Measurements from ENCODE around the gene MIA2. TPM values are rescaled to one million over a fixed set of nuclear protein-coding genes. Genes with fewer than 3 reads are reported as not detected.
"Not testable (repeated sequence)": the region's sequence is repeated elsewhere in the genome, so short reads cannot be mapped to it uniquely, and the experiment has no call there.

Gene MIA2
- total RNA-seq, 1 donor from 2014 or later = 24.7 TPM

GRCh38 chr14:39289523-39289922 lies 55.8 kb downstream of the MIA2 start:
- TF ChIP-seq, protein P1, sequence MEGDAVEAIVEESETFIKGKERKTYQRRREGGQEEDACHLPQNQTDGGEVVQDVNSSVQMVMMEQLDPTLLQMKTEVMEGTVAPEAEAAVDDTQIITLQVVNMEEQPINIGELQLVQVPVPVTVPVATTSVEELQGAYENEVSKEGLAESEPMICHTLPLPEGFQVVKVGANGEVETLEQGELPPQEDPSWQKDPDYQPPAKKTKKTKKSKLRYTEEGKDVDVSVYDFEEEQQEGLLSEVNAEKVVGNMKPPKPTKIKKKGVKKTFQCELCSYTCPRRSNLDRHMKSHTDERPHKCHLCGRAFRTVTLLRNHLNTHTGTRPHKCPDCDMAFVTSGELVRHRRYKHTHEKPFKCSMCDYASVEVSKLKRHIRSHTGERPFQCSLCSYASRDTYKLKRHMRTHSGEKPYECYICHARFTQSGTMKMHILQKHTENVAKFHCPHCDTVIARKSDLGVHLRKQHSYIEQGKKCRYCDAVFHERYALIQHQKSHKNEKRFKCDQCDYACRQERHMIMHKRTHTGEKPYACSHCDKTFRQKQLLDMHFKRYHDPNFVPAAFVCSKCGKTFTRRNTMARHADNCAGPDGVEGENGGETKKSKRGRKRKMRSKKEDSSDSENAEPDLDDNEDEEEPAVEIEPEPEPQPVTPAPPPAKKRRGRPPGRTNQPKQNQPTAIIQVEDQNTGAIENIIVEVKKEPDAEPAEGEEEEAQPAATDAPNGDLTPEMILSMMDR (IDR thresholded peaks at IDR 0.05; ENCODE audit: borderline replicate concordance) = no peak
- H3K27me3 ChIP-seq (ENCODE audit: low read depth) = no peaks in the 10 kb centered on the region
- peaks cover 8% of the 10 kb centered on the region for H3K4me1 ChIP-seq
- H3K36me3 ChIP-seq = peaks cover 67% of the 10 kb centered on the region
- H3K9me3 ChIP-seq (replicated peaks) = no peaks in the 10 kb centered on the region
- no peak overlapping the region for H3K27ac ChIP-seq (replicated peaks)
- no peak for DNase-seq
- no peak overlapping the region for H3K4me3 ChIP-seq
- intact Hi-C loops (cut with micrococcal nuclease) = no loop called here

GRCh38 chr14:39291701-39292100 lies 58.0 kb downstream of the MIA2 start:
- TF ChIP-seq, protein P1 (IDR thresholded peaks at IDR 0.05; ENCODE audit: borderline replicate concordance) = no peak
- no peak overlapping the region for H3K27ac ChIP-seq (replicated peaks)
- peaks cover 86% of the 10 kb centered on the region for H3K36me3 ChIP-seq
- H3K4me1 ChIP-seq = peaks cover 8% of the 10 kb centered on the region
- no peak for DNase-seq
- H3K4me3 ChIP-seq = no peak overlapping the region
- no peaks in the 10 kb centered on the region for H3K9me3 ChIP-seq (replicated peaks)
- no peaks in the 10 kb centered on the region for H3K27me3 ChIP-seq (ENCODE audit: low read depth)
- intact Hi-C loops (cut with micrococcal nuclease) = no loop called here

DNA sequence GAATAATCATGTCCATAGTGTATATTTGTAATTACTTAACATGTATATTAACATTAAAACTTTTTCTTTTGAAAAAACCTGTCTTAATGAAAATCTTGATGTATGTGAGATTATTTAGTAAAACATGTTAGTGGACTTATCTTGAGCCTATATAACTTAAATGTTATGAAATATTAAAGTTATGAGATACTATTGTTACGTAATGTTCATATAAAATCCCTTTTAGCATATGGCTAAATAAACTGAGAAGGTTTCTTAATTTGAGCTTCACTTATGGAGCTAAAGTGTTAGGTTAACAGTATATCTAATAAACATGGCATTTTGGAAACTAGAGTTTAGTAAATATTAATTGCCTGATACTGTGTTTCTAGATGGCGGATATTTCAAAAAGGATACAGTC lies 59.9 kb downstream of the MIA2 start:
- H3K27me3 ChIP-seq (ENCODE audit: low read depth) = no peaks in the 10 kb centered on the region
- intact Hi-C loops (cut with micrococcal nuclease) = no loop called here
- peaks cover 8% of the 10 kb centered on the region for H3K4me1 ChIP-seq
- H3K36me3 ChIP-seq = peaks cover 84% of the 10 kb centered on the region
- no peak overlapping the region for H3K4me3 ChIP-seq
- no peaks in the 10 kb centered on the region for H3K9me3 ChIP-seq (replicated peaks)
- no peak overlapping the region for H3K27ac ChIP-seq (replicated peaks)
- TF ChIP-seq, protein P1 (IDR thresholded peaks at IDR 0.05; ENCODE audit: borderline replicate concordance) = no peak
- no peak for DNase-seq

DNA sequence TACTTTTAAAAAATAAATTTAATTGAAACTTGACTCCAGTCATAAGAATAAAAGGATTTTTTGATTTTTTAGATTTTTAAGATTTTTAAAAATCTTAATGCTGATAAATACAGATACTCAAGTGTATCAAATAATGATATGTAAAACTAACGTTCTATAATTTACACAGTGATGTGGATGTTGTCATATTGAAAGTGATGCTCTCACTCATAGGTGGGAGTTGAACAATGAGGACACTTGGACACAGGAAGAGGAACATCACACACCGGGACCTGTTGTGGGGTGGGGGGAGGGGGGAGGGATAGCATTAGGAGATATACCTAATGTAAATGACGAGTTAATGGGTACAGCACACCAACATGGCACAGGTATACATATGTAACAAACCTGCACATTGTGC lies 66.7 kb downstream of the MIA2 start:
- H3K27ac ChIP-seq (replicated peaks); H3K4me3 ChIP-seq; H3K9me3 ChIP-seq (replicated peaks); intact Hi-C loops (cut with micrococcal nuclease); H3K27me3 ChIP-seq (ENCODE audit: low read depth); DNase-seq: not testable (repeated sequence)
- H3K4me1 ChIP-seq = peaks cover 16% of the 10 kb centered on the region
- peaks cover 55% of the 10 kb centered on the region for H3K36me3 ChIP-seq

DNA sequence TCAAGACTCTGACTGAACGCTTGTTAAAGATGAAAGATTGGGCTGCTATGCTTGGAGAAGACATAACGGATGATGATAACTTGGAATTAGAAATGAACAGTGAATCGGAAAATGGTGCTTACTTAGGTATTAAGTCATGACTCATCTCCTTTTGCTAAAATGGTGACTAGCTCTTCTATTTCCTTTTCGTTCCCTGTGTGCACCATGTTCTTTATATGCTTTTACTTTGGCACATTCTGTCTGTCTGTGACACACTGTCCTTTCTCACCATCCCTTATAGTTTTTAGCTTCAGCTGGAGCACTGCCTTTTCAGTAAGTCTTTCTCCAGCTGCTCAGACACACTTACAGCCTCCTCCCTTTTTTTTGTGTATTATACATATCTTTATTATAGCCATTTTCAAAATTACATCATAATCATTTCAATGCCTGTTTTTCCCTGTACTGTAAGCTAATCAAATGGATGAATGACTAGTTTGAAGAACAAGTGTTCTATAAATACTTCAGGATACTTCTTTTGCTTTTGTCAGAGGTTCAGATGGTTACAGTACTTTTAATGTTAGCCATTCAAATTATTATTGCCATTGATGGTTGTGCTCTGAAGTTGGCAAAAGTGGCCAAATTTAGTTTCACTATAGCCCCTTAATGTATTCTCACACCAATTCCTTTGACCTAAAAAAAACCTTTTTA lies 68.6 kb downstream of the MIA2 start:
- no peaks in the 10 kb centered on the region for H3K9me3 ChIP-seq (replicated peaks)
- H3K36me3 ChIP-seq = peaks cover 46% of the 10 kb centered on the region
- peak overlapping the region; percentile 64 for H3K27ac ChIP-seq (replicated peaks)
- no peak overlapping the region for H3K4me3 ChIP-seq
- H3K27me3 ChIP-seq (ENCODE audit: low read depth) = no peaks in the 10 kb centered on the region
- DNase-seq = no peak
- intact Hi-C loops (cut with micrococcal nuclease) = no loop called here
- H3K4me1 ChIP-seq = peaks cover 16% of the 10 kb centered on the region
- TF ChIP-seq, protein P1 (IDR thresholded peaks at IDR 0.05; ENCODE audit: borderline replicate concordance) = no peak

DNA sequence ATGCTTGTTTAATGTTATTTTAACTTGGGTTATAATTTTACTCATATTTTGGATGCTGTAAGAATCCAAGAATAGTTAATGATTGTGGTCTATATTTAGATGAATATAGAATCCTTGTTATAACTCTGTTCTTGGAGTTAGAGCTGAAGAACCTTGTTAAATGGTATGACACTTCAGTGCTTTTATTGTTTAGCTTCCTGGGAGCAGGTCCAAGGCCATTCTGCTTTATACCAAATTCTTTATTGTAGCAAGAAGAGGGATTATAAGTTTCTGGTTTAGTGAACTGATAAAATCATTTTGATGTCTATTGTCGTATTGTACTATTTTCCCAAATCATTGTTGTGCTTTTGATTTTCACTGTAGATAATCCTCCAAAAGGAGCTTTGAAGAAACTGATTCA lies 69.4 kb downstream of the MIA2 start:
- intact Hi-C loops (cut with micrococcal nuclease) = no loop called here
- no peak for DNase-seq
- TF ChIP-seq, protein P1 (IDR thresholded peaks at IDR 0.05; ENCODE audit: borderline replicate concordance) = no peak
- H3K9me3 ChIP-seq (replicated peaks) = no peaks in the 10 kb centered on the region
- no peaks in the 10 kb centered on the region for H3K27me3 ChIP-seq (ENCODE audit: low read depth)
- no peak overlapping the region for H3K4me3 ChIP-seq
- H3K36me3 ChIP-seq = peaks cover 41% of the 10 kb centered on the region
- peaks cover 16% of the 10 kb centered on the region for H3K4me1 ChIP-seq
- peak overlapping the region; percentile 64 for H3K27ac ChIP-seq (replicated peaks)
